ENCODE results near the gene HOXA7. TPM values are rescaled to one million over a fixed set of nuclear protein-coding genes. Genes with fewer than 3 reads are reported as not detected.
A peak's percentile ranks its signal among the peaks of the same experiment; 100 is the strongest.

HOXA7 gene
- total RNA-seq, 6 experiments from 2014 or later: not detected

DNA sequence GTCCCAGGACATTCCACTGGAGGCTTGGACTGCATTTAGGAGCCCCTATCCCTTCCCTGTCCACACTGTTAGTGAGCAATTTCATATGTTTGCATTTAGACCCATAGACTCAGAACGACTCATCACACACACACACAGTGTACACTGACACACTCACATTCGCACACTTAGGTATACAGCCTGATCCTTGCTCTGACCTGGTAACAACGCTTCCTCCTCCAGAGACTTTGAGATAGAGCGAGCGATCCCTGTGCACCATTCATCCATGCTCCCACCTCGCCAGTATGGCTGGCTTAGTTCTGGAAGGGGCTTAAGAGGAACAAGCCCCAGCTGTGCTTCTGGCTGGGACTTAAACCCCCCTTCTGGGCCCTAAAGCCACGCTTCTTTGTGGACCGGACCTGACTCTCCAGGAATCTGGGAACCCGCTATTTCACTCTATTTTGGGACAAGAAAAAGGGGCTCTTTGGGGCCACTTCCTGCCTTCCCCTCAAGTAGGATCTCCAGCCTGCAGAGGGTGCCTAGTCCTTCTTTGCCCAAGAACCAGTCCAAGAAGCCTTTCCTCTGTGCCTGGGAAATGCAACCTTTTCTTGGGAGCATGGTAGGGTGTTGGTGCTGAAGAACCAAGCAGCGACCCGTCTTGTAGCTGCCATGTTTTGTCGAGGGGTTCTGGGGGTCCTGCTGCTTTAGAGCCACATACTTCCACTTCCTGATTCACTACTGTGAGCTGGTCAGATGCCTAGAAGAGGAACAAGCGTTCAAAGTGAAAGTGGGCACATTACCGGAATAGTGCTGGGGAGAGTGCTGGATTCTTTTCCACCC lies 44.5 kb upstream of the HOXA7 start:
- ATAC-seq: peak; percentile 24 to 55 (median 47)
- H3K27me3 ChIP-seq: peaks cover 33 to 64% of the 10 kb centered on the region in 2 donors
- intact Hi-C loops (cut with DNase I): loop anchor here in 1 of 2 donors (10.0 kb wide), 1 partner anchor 824 kb away; no protein-coding TSS in a partner anchor
- H3K27ac ChIP-seq: no peak overlapping the region
- TF ChIP-seq POLR2A (IDR thresholded peaks at IDR 0.05): no peak
- TF ChIP-seq, protein P1, sequence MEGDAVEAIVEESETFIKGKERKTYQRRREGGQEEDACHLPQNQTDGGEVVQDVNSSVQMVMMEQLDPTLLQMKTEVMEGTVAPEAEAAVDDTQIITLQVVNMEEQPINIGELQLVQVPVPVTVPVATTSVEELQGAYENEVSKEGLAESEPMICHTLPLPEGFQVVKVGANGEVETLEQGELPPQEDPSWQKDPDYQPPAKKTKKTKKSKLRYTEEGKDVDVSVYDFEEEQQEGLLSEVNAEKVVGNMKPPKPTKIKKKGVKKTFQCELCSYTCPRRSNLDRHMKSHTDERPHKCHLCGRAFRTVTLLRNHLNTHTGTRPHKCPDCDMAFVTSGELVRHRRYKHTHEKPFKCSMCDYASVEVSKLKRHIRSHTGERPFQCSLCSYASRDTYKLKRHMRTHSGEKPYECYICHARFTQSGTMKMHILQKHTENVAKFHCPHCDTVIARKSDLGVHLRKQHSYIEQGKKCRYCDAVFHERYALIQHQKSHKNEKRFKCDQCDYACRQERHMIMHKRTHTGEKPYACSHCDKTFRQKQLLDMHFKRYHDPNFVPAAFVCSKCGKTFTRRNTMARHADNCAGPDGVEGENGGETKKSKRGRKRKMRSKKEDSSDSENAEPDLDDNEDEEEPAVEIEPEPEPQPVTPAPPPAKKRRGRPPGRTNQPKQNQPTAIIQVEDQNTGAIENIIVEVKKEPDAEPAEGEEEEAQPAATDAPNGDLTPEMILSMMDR (IDR thresholded peaks at IDR 0.05): no peak
- no peaks in the 10 kb centered on the region for H3K36me3 ChIP-seq
- no peaks in the 10 kb centered on the region for H3K9me3 ChIP-seq
- H3K4me3 ChIP-seq: no peak overlapping the region
- DNase-seq: no peak
- peaks cover 0 to 25% (median 5%) of the 10 kb centered on the region in 4 donors for H3K4me1 ChIP-seq
- WGBS (ENCODE audit: insufficient coverage, low coverage, low lambda C conversion rate, missing lambda C conversion rate): 9% methylated on average over 7 of the region's 14 CpGs

DNA sequence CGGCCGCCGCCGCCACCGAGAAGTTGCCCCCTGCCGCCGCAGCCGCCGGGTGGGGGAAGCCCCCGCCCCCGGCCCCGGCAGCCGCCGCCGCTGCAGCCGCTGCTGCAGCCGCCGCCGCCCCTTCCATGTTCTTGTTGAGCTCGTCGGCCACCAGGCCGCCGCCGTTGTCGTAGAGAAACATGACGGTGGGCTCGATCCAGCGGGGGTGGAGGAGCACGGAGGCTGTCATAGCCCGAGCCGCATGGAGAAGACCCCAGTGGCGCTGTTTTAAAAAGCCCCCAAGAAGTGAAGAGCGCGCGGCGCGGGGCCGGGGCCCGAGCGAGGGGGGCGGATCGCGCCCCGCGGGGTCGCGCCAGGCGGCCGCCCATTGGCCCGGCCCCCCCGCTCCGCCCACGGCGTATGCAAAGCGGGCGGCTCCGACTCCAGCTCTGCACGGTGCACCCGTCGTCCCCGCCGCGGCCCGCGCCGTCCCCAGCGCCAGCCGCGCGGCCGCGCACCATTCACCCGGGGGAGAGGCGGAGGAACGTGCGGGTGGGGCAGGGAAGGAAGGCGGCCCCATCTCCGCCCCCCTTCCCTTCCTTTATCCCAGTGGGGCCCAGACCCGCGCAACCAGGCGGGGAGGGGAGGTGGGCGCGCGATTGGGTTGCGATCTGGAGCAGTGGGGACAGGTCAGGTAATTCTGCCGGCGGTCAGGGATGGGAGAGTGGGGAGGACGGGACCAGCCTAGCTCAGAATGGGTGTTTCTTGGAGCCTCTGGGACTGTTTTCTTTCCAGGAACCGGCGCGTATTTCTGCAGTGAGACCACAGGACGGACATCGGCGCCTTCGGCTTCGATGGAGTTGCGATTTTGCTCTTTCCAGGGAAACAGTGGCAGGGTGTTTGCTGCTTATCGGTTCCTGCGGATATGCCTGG lies 43.6 kb upstream of the HOXA7 start, which contains the start of gene HOXA13:
Gene HOXA13, minus strand, starts transcription at position 243 of the 912 bp plus-strand sequence. Its CDS starts 14 bp downstream, at position 229.
- ATAC-seq (peak in 2 of 4 donors; percentile 35 to 44), DNase-seq (no peak)
- Histone ChIP-seq H3K9me3 (no peaks in the 10 kb centered on the region), H3K27me3 (peaks cover 29 to 64% of the 10 kb centered on the region in 2 donors), H3K4me1 (peaks cover 0 to 20% (median 5%) of the 10 kb centered on the region in 4 donors), H3K36me3 (no peaks in the 10 kb centered on the region), H3K4me3 (no peak within 1 kb of the TSS), H3K27ac (no peak within 1 kb of the TSS)
- TF ChIP-seq, protein P1 (IDR thresholded peaks at IDR 0.05): no peak
- TF ChIP-seq POLR2A (IDR thresholded peaks at IDR 0.05): no peak
- intact Hi-C loops (cut with DNase I): loop anchor here in 1 of 2 donors (10.0 kb wide), 1 partner anchor 825 kb away; no protein-coding TSS in a partner anchor
- 3% methylated on average over 5 of the region's 99 CpGs for WGBS (ENCODE audit: insufficient coverage, low coverage, low lambda C conversion rate, missing lambda C conversion rate)

DNA sequence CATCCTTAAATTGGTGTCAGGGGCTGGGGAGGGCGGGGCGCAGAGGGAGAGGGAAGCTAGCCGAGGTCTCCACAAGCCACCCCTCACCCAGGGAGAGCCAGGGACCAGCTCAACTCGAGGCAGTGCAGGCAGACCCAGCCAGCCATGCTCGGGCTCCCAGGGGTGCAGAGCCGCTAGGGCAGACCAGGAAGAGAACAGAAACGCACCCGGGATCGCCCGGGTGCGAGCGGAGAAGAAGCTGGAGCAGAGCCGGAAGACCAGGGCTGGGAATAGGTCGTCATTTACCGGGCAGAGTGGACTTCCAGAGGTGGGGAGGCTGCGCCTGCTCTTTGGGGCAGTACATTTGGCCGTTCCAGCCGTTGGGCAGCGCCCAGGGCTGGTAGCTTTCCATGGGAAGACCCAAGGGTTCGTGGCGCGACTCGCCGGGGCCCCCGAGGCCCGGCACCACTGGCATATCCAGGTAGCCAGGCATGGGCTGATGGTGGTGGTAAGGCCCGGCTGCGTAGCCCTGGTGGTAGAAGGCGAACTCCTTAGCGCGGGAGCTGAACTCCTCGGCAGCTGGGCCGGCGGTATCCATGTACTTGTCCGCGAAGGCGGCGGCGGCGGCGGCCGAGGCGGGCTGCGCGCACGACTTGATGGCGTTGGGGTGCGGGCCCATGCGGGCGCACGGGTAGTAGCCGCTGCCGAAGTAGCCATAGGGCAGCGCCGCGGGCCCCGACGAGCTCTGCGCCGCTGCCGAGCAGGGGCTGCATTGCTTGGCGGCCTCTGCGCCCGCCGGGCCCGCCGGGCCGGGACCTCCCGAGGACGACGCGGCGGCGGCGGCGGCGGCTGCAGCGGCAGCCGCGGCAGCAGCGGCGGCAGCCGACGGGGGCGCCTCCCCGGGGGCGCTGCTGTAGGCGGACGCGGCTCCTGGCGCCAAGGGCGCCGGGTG lies 42.7 kb upstream of the HOXA7 start:
- no peaks in the 10 kb centered on the region for H3K36me3 ChIP-seq
- TF ChIP-seq, protein P1 (IDR thresholded peaks at IDR 0.05): no peak
- TF ChIP-seq POLR2A (IDR thresholded peaks at IDR 0.05): no peak
- H3K4me1 ChIP-seq: peaks cover 0 to 15% (median 5%) of the 10 kb centered on the region in 4 donors
- peak in 1 of 3 donors; percentile 14 for DNase-seq
- intact Hi-C loops (cut with DNase I): no loop called here
- H3K9me3 ChIP-seq: no peaks in the 10 kb centered on the region
- 2% methylated on average over 7 of the region's 93 CpGs for WGBS (ENCODE audit: insufficient coverage, low coverage, low lambda C conversion rate, missing lambda C conversion rate)
- peaks cover 31 to 67% of the 10 kb centered on the region in 2 donors for H3K27me3 ChIP-seq
- peak in 2 of 4 donors; percentile 14 to 15 for ATAC-seq
- no peak overlapping the region for H3K4me3 ChIP-seq
- H3K27ac ChIP-seq: no peak overlapping the region
